Transverse colon (tissue), 3 donors: Measurements from ENCODE around the gene XKR8.

Experiments
- CTCF ChIP-seq, 5 experiments: fragments of 200-600 bp in 3 of 5; fragments of 450-650 bp in 2 of 5; sonication (generic) in 3 of 5; IDR thresholded peaks; 1 replicate in 2 of 5; 2 replicates in 3 of 5; pipeline ENCODE4 v1.5.1; 2016 to 2017; ENCODE audit warnings: antibody characterized with exemption in 5 of 5, inconsistent platforms in 3 of 5, mild to moderate bottlenecking in 2 of 5, moderate library complexity in 1 of 5
- EP300 ChIP-seq: sonication (generic); formaldehyde crosslinking; IDR thresholded peaks from one replicate; pipeline ENCODE4 v1.6.1; 2017; ENCODE audit warnings: antibody characterized with exemption, low read depth
- POLR2A ChIP-seq: fragments of 450-650 bp; IDR thresholded peaks from one replicate; pipeline ENCODE4 v1.6.1; 2016; ENCODE audit warnings: antibody characterized with exemption, mild to moderate bottlenecking, moderate library complexity

DNA sequence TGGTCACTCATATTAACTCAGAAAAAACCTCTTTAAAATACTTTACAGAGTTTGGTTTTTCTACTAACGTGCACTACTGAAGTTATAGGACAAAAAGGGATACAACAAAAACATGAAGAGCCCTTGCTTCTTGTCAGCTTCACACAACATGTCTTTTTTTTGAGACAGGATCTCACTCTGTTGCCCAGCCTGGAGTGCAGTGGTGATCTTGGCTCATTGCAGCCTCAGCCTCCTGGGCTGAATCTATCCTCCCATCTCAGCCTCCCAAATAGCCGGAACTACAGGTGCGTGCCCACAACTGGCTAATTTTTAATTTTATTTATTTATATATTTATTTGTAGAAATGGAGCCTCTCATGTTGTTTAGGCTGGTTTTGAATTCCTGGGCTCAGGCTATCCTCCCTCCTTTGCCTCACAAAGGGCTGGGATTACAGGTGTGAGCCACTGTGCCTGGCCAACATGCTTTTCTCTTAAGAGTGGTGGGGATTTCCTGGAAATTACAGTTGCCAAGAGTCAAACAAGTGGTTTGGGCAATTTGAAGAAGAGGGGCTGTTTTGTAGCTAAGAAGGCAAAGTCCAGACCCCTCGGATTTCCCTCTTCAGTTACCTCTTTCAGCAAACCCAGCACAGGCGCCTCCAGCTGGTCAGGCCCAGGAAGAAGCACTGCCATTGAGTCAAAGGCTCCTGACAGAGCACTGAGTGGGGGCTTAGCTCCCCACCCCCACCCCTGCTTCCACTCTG, 31.4 kb upstream of the XKR8 start:
- no peak for TF ChIP-seq POLR2A
- TF ChIP-seq CTCF (IDR thresholded peaks at IDR 0.05): no peak
- no peak for TF ChIP-seq EP300
